HG02852 (cell line): Measurements from ENCODE around the gene TBC1D14.

Source experiments
- ATAC-seq: cut with Tn5 transposase; IDR thresholded peaks from one replicate; pipeline ENCODE4 v1.9.1; 2021; ENCODE audit warnings: mild to moderate bottlenecking, moderate library complexity; ENCODE audit not compliant: unreplicated experiment

TBC1D14 gene

DNA sequence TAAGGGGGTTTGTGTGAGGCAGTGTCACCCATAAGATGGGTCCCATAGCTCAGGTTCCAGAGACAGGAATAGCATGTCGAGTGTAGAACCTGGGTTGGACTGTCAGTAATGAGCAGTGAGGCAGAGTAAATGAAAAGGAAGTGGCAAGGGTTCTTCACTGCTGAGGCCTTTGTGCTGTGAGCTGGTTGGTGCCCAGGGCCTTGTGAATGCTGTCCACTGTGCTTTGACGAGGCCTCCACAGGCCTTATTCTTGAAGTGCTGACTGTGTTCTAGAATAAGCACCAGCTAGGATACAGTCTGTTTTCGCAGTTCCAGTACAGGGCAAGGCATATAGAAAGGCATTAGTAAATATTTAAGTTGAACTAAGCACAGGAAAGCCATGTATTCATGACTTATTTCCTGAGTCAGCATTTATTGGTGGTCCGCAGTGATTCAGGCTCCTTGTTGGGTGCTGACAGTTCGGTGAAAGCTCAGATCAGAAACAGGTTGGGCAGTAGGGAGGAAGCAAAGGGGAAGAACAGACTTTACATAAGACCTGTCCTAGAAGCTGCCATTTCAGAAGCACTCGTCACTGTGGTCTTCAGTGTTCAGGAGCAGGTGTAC lies 107.9 kb downstream of the TBC1D14 start:
- ATAC-seq: no peak

- no peak for ATAC-seq
These were observed 108.7 kb downstream of the TBC1D14 start for GRCh38 chr4:7018281-7018680.

- no peak for ATAC-seq
These were observed 109.7 kb downstream of the TBC1D14 start for GRCh38 chr4:7019367-7019766.

DNA sequence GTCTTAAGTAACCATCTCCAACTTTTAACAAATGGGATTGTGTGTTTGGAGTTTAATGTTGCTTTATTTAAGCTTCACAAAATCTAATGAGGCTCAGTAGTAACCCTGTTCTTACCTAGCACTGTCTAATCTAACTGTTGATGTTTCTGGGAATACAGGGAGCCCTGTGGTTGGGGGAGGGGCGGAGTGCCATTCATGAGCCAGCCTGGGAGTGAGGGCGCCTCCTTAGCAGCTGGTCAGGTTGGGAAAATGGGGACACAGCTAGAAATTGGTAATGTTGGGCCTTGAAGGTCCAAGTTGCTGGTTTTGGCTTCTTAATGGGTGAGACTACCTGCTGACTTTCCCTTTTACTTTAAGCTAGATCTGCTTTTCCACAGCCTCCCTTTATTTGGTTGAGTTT lies 110.7 kb downstream of the TBC1D14 start:
- no peak for ATAC-seq

- no peak for ATAC-seq
These were observed 111.2 kb downstream of the TBC1D14 start for GRCh38 chr4:7020856-7021255.

DNA sequence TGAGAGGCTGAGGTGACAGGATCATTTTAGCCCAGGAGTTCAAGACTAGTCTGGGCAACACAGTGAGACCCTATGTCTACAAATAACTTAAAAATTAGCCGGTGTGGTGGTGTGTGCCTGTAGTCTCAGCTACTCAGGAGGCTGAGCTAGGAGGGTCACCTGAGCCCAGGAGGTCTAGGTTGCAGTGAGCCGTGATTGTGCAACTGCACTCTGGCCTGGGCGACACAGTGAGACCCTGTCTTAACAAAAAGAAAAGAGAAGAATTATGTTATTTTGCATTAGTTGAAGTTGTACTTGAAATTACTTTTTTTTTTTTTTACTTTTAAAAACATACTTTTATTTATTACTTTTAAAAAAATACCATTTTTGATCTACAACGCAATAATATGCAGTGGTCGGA lies 111.7 kb downstream of the TBC1D14 start:
- ATAC-seq: no peak

DNA sequence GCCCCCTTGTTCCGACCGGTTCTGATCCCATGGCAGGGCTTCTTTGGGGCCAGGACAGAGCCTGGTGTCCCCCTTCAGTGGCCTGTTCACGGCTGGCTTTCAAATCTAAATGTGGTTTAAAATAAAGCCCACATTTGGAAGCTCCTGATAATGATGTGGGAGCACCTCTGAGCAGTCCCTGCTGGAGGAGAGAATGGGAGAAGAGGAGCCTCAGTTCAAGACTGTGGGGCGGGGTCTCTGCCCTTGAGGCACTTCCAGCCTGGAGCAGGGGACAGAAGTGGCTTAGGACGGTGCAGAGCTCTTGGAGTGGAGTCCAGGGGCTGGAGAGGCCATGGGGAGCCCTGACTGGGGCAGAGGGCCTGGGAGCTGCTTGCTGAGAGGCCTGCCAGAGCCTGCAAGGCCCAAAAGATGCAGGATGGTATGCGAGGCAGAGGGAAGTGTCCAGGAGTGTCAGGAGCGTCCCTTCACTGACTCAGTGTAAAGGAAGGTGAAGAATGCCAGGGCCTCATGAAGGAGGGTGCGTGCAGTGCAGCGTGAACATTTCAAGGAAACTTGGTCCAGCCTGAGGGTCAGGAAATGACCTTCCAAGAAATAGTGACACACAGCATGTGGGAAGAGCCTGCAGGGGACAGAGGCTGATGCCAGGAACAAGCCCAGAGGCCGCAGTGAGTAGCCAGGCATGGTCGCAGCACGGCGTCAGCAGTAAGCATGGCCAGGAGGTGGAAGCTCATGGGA lies 112.5 kb downstream of the TBC1D14 start:
- ATAC-seq: no peak

DNA sequence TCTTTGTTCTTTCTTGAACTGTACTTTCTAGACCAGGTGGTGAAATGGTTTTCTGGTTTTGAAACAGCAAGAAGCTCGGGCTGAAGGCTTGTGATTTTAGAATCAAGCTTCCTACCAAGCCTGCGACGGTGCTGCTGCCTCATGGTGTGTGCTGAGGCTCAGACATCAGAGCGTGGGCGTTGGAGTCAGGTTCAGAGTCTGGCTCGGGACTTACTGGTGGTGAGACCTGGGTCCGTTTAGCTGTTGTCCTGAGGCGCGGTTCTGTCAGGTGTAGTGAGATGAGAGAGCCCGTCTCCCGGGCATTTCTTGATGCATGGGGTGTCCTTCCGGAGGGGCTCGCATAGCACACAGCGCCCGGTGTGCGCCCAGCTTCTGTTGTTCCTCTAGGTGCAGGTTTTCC lies 113.9 kb downstream of the TBC1D14 start:
- no peak for ATAC-seq

DNA sequence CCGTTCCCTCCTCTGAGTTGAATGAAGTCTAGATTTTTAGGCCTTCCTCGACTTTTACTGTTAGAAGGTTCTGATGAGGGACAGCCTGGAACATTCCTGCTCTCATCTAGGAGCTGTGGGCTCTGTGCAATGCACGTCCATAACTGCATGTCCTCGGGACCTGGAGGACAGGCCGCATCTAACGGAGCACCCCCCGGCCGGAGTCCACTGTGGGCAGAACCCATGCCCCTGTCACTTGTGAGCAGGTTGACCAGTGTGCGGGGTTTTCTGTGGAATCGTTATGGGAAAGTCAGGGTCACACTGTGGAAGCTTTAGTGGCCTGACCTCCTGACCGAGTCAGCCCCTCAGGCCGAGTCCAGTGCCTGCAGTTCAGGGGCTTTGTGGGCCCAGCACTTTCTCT lies 114.3 kb downstream of the TBC1D14 start:
- no peak for ATAC-seq

- ATAC-seq: no peak
These were observed 114.8 kb downstream of the TBC1D14 start for GRCh38 chr4:7024336-7024890.

- no peak for ATAC-seq
These were observed 115.5 kb downstream of the TBC1D14 start for GRCh38 chr4:7025040-7025602.

- no peak for ATAC-seq
These were observed 116.5 kb downstream of the TBC1D14 start for GRCh38 chr4:7026107-7026506.

DNA sequence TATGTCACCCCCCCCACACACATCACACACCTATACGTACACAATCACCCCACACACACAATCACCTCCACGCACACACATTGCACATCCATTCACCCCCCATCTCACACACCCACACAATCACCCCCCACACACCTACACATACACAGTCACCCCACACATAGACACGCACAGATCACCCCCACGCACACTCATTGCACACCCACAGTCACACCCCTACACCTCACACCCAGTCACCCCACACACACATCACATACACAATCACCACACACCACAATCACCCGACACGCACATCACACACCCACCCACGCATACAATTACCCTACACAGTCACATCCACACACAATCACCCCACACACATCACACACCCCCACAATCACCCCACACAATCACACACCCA lies 117.7 kb downstream of the TBC1D14 start:
- no peak for ATAC-seq

GRCh38 chr4:7027913-7028312 lies 118.3 kb downstream of the TBC1D14 start:
- ATAC-seq: no peak

GRCh38 chr4:7029212-7029611 lies 119.6 kb downstream of the TBC1D14 start:
- no peak for ATAC-seq

DNA sequence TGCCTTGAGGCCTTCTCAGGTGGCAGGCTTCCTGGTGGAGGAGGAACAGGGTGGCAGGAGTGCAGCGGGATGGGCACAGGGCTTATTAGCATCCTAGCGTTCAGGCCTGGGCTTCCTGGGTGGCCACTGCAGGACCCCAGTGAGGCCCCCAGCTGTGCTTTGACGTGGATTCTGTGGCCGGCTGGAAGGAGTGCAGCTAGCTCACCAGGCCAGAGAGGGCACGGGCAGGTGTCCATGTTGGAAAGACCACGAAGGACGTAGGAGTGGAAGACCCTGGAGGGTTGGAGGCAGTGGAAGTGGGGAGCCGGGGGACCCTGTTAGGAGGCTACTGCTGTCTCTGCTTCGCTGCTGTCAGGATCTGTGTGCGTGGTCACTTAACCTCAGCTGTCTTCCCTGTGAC lies 120.3 kb downstream of the TBC1D14 start:
- ATAC-seq: no peak

GRCh38 chr4:7030856-7031255 lies 121.2 kb downstream of the TBC1D14 start:
- ATAC-seq: no peak

DNA sequence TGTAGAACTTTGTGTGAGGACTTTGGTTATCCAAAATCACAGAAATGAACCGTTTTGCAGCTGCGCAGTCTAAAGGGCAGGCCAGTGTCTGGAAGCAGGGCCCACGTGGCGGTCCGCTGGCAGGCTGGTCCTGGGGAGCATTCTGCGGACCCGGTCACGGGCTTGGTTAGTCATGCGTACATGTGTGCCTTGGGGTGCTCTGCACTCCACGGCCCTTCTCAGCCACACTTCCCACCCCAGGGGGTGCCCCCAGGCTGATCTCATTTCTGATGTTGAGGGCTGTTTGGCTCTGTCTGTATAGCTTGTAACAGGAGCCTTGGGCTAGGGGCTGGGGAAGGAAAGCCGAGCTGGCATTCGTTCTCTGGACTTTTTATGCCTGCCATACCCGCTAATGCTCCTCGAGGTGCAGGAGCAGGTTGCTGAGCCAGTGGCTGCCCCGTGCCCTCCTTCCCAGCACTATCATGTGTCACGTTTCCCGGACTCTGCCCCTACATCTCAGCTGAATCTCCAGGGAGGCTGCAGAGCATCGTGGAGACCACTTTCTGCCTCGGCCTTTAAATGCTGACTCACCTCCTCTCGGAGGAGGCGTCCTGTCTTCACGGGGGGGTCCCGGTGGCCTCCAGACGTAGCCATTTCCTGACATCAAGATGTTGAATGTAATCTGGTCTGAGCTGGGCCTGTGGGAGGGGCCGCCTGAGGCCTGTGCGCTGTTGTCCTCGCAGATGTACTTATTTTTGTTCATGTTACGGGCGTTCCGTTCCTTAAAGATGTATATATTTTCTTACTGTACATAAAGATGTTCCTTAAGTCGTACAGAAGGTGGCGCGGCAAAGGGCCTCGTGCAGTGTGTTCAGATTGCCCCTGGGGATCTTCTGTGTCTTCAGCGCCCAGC lies 122.2 kb downstream of the TBC1D14 start:
- ATAC-seq: no peak

- no peak for ATAC-seq
These were observed 123.0 kb downstream of the TBC1D14 start for GRCh38 chr4:7032596-7032995.

DNA sequence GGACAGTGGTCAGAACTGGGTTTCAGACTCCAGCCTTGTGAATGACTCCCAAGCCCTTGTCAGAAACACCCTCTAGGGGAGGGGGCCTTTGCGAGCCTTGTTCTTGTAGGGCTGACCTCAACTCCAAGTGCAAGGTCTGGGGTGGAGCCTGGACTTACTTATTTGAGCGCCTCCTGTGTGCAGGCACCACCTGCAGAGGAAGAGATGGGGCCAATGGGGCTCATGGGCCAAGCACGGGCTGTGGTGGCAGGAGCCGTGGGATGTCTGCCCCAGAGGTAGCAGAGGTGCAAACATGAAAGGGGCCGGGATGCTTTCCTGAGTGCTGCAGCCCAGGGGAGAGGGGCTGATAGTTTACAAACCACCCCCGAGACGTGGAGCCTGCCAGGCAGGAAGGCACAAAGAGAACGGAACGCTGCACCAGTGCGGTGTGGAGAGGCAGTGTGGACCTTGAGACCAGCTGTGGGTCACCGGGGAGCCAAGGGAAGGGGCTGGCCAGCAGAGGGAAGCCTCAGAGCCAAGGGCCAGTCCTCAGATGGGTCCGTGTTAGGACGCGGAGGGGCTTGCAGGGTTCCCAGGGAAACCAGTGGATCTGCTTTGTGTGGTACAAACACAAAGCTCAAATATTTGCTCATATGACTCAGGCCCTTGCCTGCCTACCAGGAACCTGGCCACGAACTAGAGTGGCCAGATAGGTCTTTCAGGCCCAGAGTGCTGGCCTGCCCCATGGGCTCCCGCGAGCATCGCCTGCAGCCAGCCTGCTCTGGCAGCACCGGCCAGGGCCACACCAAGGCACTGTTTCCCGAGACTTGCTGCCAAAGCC lies 124.8 kb downstream of the TBC1D14 start:
- ATAC-seq: no peak
